ENCODE measurements around the gene BACE2. TPM values are rescaled to one million over a fixed set of nuclear protein-coding genes. Genes with fewer than 3 reads are reported as not detected.

The BACE2 gene
- total RNA-seq (2022; extraction: Qiagen RNA extraction; ENCODE audit: low read depth): 20.3 to 25.0 TPM (median 22.0 TPM) in 5 replicates

DNA sequence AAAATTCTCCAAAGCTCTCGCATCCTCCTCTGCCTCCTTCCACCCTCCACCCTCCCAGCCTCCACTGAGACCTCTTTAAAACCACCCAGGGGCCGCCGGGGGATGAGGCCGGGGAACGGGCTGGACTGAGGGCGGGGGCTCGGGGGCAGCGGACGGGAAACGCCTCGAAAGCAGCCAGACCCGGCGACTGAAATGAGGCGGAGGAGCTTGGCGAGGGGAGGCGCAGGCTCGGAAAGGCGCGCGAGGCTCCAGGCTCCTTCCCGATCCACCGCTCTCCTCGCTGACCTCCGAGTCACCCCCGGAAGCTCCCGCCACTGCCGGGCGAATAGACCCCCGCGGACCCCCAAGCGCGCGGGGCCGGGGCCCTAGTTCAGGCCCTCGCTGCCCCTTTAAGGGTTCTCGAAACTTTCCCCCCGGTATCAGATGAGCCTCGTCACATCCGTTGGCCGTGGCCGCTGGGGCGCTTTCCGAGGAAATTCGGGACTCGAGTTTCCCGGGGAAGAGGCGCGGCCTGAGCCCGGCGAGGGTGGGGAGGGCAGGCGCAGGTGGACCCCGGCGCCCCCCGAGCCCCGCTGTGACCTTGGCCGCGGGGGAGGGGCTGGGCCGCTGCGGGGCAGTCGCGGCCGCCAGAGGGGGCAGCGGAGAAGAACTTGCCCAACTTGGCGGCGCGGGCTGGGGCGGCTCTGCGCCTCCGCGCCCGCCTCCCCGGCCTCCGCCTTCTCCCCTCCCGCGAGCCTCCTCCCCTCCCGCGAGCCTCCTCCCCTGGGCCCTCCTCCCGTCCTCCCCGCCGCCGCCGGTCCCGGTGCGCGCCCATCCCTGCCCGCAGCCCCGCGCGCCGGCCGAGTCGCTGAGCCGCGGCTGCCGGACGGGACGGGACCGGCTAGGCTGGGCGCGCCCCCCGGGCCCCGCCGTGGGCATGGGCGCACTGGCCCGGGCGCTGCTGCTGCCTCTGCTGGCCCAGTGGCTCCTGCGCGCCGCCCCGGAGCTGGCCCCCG, at the start of gene BACE2:
Gene BACE2 (plus strand): TSS at position 813 of the 995 bp plus-strand sequence. CDS start 104 bp downstream, at position 917.

DNA sequence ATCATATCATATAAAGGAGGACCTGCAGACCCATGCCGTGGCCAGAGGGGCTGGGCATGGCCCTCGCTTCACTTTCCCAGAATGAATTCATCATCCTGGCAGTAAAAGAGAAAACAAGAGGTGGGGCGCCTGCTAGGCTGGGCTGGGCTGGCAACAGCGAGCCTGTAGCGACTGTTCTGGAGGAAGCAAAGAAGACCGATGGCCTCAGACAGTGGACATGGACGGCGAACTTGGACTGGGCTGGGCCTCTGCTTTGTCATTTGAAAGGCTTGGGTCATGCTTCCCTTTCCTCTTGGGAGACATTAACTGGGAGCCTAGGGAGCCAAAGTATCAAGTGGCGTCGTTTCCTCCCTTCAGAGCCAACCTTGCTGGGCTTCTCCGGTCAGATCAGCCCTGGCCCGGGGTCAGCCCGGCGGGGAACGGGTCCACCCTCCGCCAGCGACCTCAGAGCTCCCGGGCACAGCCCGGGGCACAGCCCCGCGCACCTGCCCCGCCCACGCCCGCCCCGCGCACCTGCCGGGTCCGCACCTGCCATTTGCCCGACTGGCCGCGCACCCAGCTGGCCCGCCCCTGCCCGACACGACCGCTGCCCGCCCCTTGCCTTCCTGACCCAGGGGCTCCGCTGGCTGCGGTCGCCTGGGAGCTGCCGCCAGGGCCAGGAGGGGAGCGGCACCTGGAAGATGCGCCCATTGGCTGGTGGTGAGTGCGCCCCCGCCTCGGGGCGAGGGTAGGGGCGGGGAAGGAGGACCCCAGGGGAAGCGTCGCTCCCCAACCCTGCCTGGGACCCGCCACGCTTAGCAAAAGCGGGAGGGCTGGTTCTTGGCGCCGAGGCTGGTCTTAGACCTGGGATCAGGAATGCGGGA, 148.5 kb downstream of the BACE2 start, which contains the start of gene FAM3B:
Gene FAM3B (plus strand): TSS at position 602 of the 863 bp plus-strand sequence. CDS start 79 bp downstream, at position 681.

Other genes starting within 250 kb of the BACE2 start
- not detected in 5 replicates for gene FAM3B, start 148.6 kb downstream of the BACE2 start, total RNA-seq (2022; extraction: Qiagen RNA extraction; ENCODE audit: low read depth)
- not detected in 5 replicates for gene MX2, start 193.9 kb downstream of the BACE2 start, total RNA-seq (2022; extraction: Qiagen RNA extraction; ENCODE audit: low read depth)